C4-2B (cell line): ENCODE results near the gene TANC1.

Experiments used
- ZFX ChIP-seq: fragments of 450-650 bp; IDR thresholded peaks from 2 replicates; pipeline ENCODE4 v1.6.1; 2017
- TF ChIP-seq, protein P1 (sequence below): fragments of 450-650 bp; conservative IDR thresholded peaks from 2 replicates; pipeline ENCODE4 v1.5.1; 2017; ENCODE audit warnings: mild to moderate bottlenecking

DNA sequence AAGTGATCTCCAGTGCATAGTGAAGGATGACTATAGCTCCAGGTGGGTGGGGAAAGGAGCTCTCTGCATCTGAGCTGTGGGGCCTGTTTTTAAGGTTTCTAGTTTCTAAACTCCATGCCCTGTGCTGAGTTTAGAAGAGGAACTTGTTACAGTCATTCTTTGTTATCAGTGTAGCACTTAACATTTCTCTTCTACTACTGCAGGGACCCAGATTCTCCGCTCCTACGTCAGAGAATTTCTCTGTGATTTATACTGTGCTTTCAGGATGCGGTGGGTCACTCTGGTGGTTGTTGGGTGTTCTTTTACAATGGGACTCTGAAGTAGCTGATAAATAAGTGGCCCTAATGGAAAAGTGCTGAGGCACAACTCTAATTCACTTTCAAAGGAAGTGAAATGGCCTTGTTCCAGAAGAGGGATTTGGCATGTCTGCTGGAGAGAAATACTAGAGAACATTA is 196.0 kb downstream of the TANC1 start:
- TF ChIP-seq, protein P1, sequence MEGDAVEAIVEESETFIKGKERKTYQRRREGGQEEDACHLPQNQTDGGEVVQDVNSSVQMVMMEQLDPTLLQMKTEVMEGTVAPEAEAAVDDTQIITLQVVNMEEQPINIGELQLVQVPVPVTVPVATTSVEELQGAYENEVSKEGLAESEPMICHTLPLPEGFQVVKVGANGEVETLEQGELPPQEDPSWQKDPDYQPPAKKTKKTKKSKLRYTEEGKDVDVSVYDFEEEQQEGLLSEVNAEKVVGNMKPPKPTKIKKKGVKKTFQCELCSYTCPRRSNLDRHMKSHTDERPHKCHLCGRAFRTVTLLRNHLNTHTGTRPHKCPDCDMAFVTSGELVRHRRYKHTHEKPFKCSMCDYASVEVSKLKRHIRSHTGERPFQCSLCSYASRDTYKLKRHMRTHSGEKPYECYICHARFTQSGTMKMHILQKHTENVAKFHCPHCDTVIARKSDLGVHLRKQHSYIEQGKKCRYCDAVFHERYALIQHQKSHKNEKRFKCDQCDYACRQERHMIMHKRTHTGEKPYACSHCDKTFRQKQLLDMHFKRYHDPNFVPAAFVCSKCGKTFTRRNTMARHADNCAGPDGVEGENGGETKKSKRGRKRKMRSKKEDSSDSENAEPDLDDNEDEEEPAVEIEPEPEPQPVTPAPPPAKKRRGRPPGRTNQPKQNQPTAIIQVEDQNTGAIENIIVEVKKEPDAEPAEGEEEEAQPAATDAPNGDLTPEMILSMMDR = no peak
- TF ChIP-seq ZFX = no peak
